Nephron (organoid): ENCODE measurements around the gene PGAM4.
"Not testable (repeated sequence)": the region's sequence is repeated elsewhere in the genome, so short reads cannot be mapped to it uniquely, and the experiment has no call there.

ENCODE experiments used
- H3K27ac Mint-ChIP-seq, 3 experiments: 2 replicates each; pipeline ENCODE4 v1.8.0; 2020; ENCODE audit warnings: mixed read lengths in 3 of 3, mild to moderate bottlenecking in 2 of 3, moderate library complexity in 1 of 3
- H3K27me3 Mint-ChIP-seq: 2 replicates; pipeline ENCODE4 v1.8.0; 2021; ENCODE audit warnings: low read depth, mild to moderate bottlenecking, moderate library complexity, mixed read lengths
- H3K36me3 Mint-ChIP-seq: 2 replicates; pipeline ENCODE4 v1.8.0; 2020; ENCODE audit warnings: low read depth, mixed read lengths
- H3K4me1 Mint-ChIP-seq: 2 replicates; pipeline ENCODE4 v1.8.0; 2020; ENCODE audit warnings: mixed read lengths
- H3K4me3 Mint-ChIP-seq, 3 experiments: 2 replicates each; pipeline ENCODE4 v1.8.0; 2020; ENCODE audit warnings: mild to moderate bottlenecking in 3 of 3, mixed read lengths in 3 of 3, moderate library complexity in 2 of 3
- H3K9me3 Mint-ChIP-seq: 2 replicates; pipeline ENCODE4 v1.8.0; 2020; ENCODE audit warnings: mixed read lengths
- TF ChIP-seq, protein P1 (sequence below), 3 experiments: fragments of 200-600 bp; sonication (generic); IDR thresholded peaks; one replicate each; pipeline ENCODE4 v1.5.0; 2021; ENCODE audit warnings: antibody characterized with exemption in 3 of 3; ENCODE audit not compliant: unreplicated experiment in 3 of 3

PGAM4 gene

DNA sequence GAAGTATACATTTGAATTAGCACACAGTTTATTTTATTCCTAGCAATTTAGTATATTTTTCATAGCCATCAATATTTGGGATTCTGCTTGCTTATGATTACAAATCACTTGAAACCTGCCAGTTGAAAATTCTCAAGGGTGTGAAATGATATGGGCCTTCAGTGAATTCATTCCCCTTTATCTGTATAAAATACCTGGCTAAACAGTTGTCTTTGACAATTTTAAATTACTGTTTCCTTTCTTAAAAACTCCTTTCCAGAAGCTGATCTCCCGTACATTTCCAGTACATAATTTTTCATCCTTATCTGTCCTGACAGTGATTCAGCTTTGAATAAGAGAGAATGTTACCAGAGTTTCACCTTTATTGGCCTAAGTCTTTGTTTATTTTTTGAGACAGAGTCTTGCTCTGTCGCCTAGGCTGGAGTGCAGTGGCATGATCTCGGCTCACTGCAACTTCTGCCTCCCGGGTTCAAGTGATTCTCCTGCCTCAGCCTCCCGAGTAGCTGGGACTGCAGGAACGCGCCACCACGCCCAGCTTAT, 45.0 kb downstream of the PGAM4 start:
- no peaks in the 10 kb centered on the region for H3K27me3 Mint-ChIP-seq
- H3K27ac Mint-ChIP-seq = no peak overlapping the region
- H3K4me1 Mint-ChIP-seq = no peaks in the 10 kb centered on the region
- TF ChIP-seq, protein P1, sequence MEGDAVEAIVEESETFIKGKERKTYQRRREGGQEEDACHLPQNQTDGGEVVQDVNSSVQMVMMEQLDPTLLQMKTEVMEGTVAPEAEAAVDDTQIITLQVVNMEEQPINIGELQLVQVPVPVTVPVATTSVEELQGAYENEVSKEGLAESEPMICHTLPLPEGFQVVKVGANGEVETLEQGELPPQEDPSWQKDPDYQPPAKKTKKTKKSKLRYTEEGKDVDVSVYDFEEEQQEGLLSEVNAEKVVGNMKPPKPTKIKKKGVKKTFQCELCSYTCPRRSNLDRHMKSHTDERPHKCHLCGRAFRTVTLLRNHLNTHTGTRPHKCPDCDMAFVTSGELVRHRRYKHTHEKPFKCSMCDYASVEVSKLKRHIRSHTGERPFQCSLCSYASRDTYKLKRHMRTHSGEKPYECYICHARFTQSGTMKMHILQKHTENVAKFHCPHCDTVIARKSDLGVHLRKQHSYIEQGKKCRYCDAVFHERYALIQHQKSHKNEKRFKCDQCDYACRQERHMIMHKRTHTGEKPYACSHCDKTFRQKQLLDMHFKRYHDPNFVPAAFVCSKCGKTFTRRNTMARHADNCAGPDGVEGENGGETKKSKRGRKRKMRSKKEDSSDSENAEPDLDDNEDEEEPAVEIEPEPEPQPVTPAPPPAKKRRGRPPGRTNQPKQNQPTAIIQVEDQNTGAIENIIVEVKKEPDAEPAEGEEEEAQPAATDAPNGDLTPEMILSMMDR (IDR thresholded peaks at IDR 0.05; ENCODE audit: unreplicated experiment in 3 of 3) = no peak
- no peaks in the 10 kb centered on the region for H3K36me3 Mint-ChIP-seq
- H3K4me3 Mint-ChIP-seq = no peak overlapping the region
- H3K9me3 Mint-ChIP-seq = peaks cover 7% of the 10 kb centered on the region

DNA sequence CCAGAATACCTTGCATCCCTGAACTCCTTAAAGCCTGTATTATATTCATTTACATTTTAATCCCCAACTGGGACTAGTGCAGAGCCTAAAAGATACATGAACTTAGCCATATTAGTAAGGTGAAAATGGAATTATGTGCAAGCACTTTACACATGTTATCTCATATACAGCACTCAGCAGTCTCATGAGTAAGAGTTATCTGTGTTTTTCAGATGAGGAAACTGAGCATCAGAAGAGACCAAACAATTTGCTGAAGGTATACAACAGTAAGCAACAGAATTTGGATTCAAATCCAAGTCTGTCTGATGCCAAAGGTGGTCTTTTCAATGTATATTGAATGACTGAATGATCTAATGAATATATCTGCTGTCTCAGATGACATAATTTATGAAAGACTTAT, 46.7 kb downstream of the PGAM4 start:
- TF ChIP-seq, protein P1 (IDR thresholded peaks at IDR 0.05; ENCODE audit: unreplicated experiment in 3 of 3) = no peak
- H3K9me3 Mint-ChIP-seq = peaks cover 3% of the 10 kb centered on the region
- no peaks in the 10 kb centered on the region for H3K27me3 Mint-ChIP-seq
- H3K36me3 Mint-ChIP-seq = no peaks in the 10 kb centered on the region
- no peaks in the 10 kb centered on the region for H3K4me1 Mint-ChIP-seq
- H3K27ac Mint-ChIP-seq = no peak overlapping the region
- no peak overlapping the region for H3K4me3 Mint-ChIP-seq

DNA sequence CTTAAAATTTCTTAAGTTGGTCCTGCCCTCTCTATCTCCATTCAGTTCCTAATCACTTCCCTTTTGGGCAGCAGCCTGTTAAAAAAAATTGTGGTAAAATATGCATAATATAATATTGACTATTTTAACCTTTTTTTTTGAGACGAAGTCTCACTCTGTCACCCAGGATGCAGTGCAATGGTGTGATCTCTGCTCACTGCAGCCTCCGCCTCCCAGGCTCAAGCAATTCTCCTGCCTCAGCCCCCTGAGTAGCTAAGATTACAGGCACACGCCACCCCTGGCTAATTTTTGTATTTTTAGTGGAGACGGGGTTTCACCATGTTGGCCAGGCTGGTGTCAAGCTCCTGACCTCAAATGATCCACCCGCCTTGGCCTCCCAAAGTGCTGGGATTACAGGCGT, 50.1 kb downstream of the PGAM4 start:
- not testable (repeated sequence) for H3K27me3 Mint-ChIP-seq, H3K4me3 Mint-ChIP-seq, H3K9me3 Mint-ChIP-seq, H3K4me1 Mint-ChIP-seq, H3K36me3 Mint-ChIP-seq, H3K27ac Mint-ChIP-seq

DNA sequence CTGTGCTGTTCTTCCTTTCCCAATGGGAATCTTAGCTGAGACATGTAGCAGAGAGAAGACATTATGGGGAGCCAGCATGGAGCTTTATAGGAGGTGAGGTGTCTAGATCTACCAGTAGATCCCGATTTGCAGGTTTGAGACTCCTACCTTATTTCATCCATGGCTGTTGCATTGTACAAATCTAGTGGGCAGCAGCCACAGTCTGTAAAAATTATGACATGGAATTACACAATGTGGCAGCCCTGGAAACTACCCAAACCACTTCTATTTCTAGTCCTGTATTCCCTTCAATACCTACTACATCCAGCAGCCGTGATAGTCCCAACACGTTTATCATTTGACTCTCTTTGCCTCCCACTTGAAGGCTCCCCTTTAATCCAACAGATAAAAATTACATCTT, 50.9 kb downstream of the PGAM4 start:
- Mint-ChIP-seq H3K27me3 (no peaks in the 10 kb centered on the region), H3K9me3 (peaks cover 6% of the 10 kb centered on the region), H3K4me3 (no peak overlapping the region), H3K4me1 (no peaks in the 10 kb centered on the region), H3K27ac (no peak overlapping the region), H3K36me3 (no peaks in the 10 kb centered on the region)
- TF ChIP-seq, protein P1 (IDR thresholded peaks at IDR 0.05; ENCODE audit: unreplicated experiment in 3 of 3) = no peak
